Hepatocyte (in vitro differentiated cells): ENCODE data around the gene FRMD4B. TPM values are rescaled to one million over a fixed set of nuclear protein-coding genes. Genes with fewer than 3 reads are reported as not detected.

Source experiments
- DNase-seq: peaks from one replicate; pipeline ENCODE4 v3.0.0-alpha.2; 2016; ENCODE audit warnings: low spot score
- H2AFZ ChIP-seq: fragments of 200-600 bp; sonication (generic); 2 replicates; pipeline ENCODE4 v1.6.0; 2016; ENCODE audit warnings: antibody characterized with exemption, mild to moderate bottlenecking
- H3K27ac ChIP-seq: fragments of 200-600 bp; sonication (generic); 2 replicates; pipeline ENCODE4 v1.5.1; 2016; ENCODE audit warnings: mild to moderate bottlenecking
- H3K27me3 ChIP-seq: fragments of 200-600 bp; sonication (generic); 2 replicates; pipeline ENCODE4 v1.6.1; 2016
- H3K36me3 ChIP-seq: fragments of 200-600 bp; sonication (generic); replicated peaks from 2 replicates; pipeline ENCODE4 v1.5.1; 2016; ENCODE audit warnings: low read depth; ENCODE audit not compliant: insufficient read depth
- H3K4me1 ChIP-seq: fragments of 200-600 bp; sonication (generic); 2 replicates; pipeline ENCODE4 v1.5.1; 2016; ENCODE audit warnings: mild to moderate bottlenecking, moderate library complexity; ENCODE audit not compliant: insufficient read depth
- H3K4me2 ChIP-seq: fragments of 200-600 bp; sonication (generic); 2 replicates; pipeline ENCODE4 v1.6.0; 2016
- H3K4me3 ChIP-seq: fragments of 200-600 bp; sonication (generic); 2 replicates; pipeline ENCODE4 v1.5.1; 2016; ENCODE audit warnings: mild to moderate bottlenecking
- H3K79me2 ChIP-seq: fragments of 200-600 bp; sonication (generic); 2 replicates; pipeline ENCODE4 v1.6.0; 2017; ENCODE audit warnings: mild to moderate bottlenecking
- H3K9me2 ChIP-seq: fragments of 200-600 bp; sonication (generic); replicated peaks from 2 replicates; pipeline ENCODE4 v1.6.0; 2017; ENCODE audit warnings: mild to moderate bottlenecking; ENCODE audit not compliant: insufficient read depth
- H3K9me3 ChIP-seq: fragments of 200-600 bp; sonication (generic); 2 replicates; pipeline ENCODE4 v1.5.1; 2016; ENCODE audit warnings: low read depth, mild to moderate bottlenecking
- H4K20me1 ChIP-seq: fragments of 200-600 bp; sonication (generic); 2 replicates; pipeline ENCODE4 v1.6.0; 2016; ENCODE audit warnings: mild to moderate bottlenecking; ENCODE audit not compliant: insufficient read depth, poor library complexity, severe bottlenecking
- CTCF ChIP-seq: fragments of 200-600 bp; sonication (generic); IDR thresholded peaks from 2 replicates; pipeline ENCODE4 v1.5.1; 2016; ENCODE audit warnings: antibody characterized with exemption, mild to moderate bottlenecking; ENCODE audit not compliant: poor library complexity
- EZH2 ChIP-seq: fragments of 200-600 bp; sonication (generic); IDR thresholded peaks from 2 replicates; pipeline ENCODE4 v1.6.1; 2016; ENCODE audit warnings: antibody characterized with exemption, mild to moderate bottlenecking, borderline replicate concordance
- EZH2phosphoT487 ChIP-seq: fragments of 200-600 bp; sonication (generic); IDR thresholded peaks from one replicate; pipeline ENCODE4 v1.6.1; 2018; ENCODE audit warnings: antibody characterized with exemption, mild to moderate bottlenecking, low read depth, moderate library complexity; ENCODE audit not compliant: unreplicated experiment, severe bottlenecking
- WGBS: methylation state at CpG from one replicate; pipeline ENCODE4 v1.1.6; 2016; ENCODE audit warnings: low lambda C conversion rate; ENCODE audit errors: missing lambda C conversion rate; 5-methylcytosine and 5-hydroxymethylcytosine counted together
- polyA plus RNA-seq: library from polyadenylated mRNA; unstranded; fragments of >200 nt; fragmentation: Nextera tagmentation; extraction: Ambion mirVana; gene quantifications from 2 replicates; pipeline ENCODE4 v1.2.1, GENCODE V29; 2016
- total RNA-seq: library from RNA; depleted of rRNA; stranded (reverse); fragments of >200 nt; gene quantifications from 2 replicates; pipeline ENCODE4 v1.2.3, GENCODE V29; 2014

Gene FRMD4B
- total and polyA plus RNA-seq, 2 experiments from 2014 or later, result 10.8 to 28.1 TPM

GRCh38 chr3:69199942-69200341 is 185.9 kb downstream of the FRMD4B start:
- peak overlapping the region; percentile 38 for H3K4me3 ChIP-seq
- 56% methylated on average over 6 of the region's 6 CpGs for WGBS
- peak overlapping the region; percentile 72 for H2AFZ ChIP-seq
- H3K27ac ChIP-seq, result peak overlapping the region; percentile 94
- no peaks in the 10 kb centered on the region for H3K9me2 ChIP-seq
- no peaks in the 10 kb centered on the region for H3K36me3 ChIP-seq
- H3K27me3 ChIP-seq, result no peaks in the 10 kb centered on the region
- peak overlapping the region; percentile 72 for H3K4me2 ChIP-seq
- peaks cover 7% of the 10 kb centered on the region for H3K79me2 ChIP-seq
- H4K20me1 ChIP-seq, result no peaks in the 10 kb centered on the region
- no peaks in the 10 kb centered on the region for H3K9me3 ChIP-seq
- TF ChIP-seq CTCF (no peak), EZH2 (no peak), EZH2phosphoT487 (no peak)
- no peak for DNase-seq
- H3K4me1 ChIP-seq, result peaks cover 6% of the 10 kb centered on the region

GRCh38 chr3:69197922-69198530 is 187.9 kb downstream of the FRMD4B start:
- H4K20me1 ChIP-seq, result no peaks in the 10 kb centered on the region
- TF ChIP-seq EZH2 (no peak), CTCF (no peak), EZH2phosphoT487 (no peak)
- H3K4me3 ChIP-seq, result no peak overlapping the region
- 93% methylated on average over 8 of the region's 8 CpGs for WGBS
- H2AFZ ChIP-seq, result no peak overlapping the region
- H3K27ac ChIP-seq, result no peak overlapping the region
- no peaks in the 10 kb centered on the region for H3K9me3 ChIP-seq
- DNase-seq, result no peak
- no peak overlapping the region for H3K4me2 ChIP-seq
- peaks cover 6% of the 10 kb centered on the region for H3K4me1 ChIP-seq
- no peaks in the 10 kb centered on the region for H3K36me3 ChIP-seq
- H3K27me3 ChIP-seq, result no peaks in the 10 kb centered on the region
- peaks cover 7% of the 10 kb centered on the region for H3K79me2 ChIP-seq
- no peaks in the 10 kb centered on the region for H3K9me2 ChIP-seq

- Histone ChIP-seq H3K9me3 (no peaks in the 10 kb centered on the region), H3K79me2 (peaks cover 7% of the 10 kb centered on the region), H3K27me3 (no peaks in the 10 kb centered on the region), H3K27ac (no peak overlapping the region), H3K4me2 (no peak overlapping the region), H3K4me1 (peaks cover 6% of the 10 kb centered on the region), H3K36me3 (no peaks in the 10 kb centered on the region), H4K20me1 (no peaks in the 10 kb centered on the region), H3K4me3 (no peak overlapping the region), H2AFZ (no peak overlapping the region), H3K9me2 (no peaks in the 10 kb centered on the region)
- DNase-seq, result no peak
- 48% methylated on average over 4 of the region's 6 CpGs for whole genome bisulfite sequencing
- TF ChIP-seq EZH2phosphoT487, result no peak
- TF ChIP-seq CTCF, result no peak
- no peak for TF ChIP-seq EZH2
Observed at GRCh38 chr3:69197455-69197854, 188.4 kb downstream of the FRMD4B start.
